Testis (tissue), 3 donors: ENCODE results near the gene ITGA1. TPM values are rescaled to one million over a fixed set of nuclear protein-coding genes. Genes with fewer than 3 reads are reported as not detected.

Experiments
- DNase-seq: peaks from one replicate; pipeline ENCODE4 v3.0.0-alpha.2; 2019
- H3K27ac ChIP-seq, 2 donors: fragments of 200-600 bp; sonication (generic); one replicate each; pipeline ENCODE4 v1.5.1; 2019
- H3K27me3 ChIP-seq: fragments of 200-600 bp; sonication (generic); one replicate; pipeline ENCODE4 v1.5.1; 2019
- H3K36me3 ChIP-seq: fragments of 200-600 bp; sonication (generic); one replicate; pipeline ENCODE4 v1.5.1; 2017; ENCODE audit warnings: low read depth; ENCODE audit errors: missing control alignments
- H3K4me1 ChIP-seq: fragments of 200-600 bp; sonication (generic); one replicate; pipeline ENCODE4 v1.5.1; 2019
- H3K4me3 ChIP-seq, 2 donors: fragments of 200-600 bp; sonication (generic); one replicate each; pipeline ENCODE4 v1.5.1; 2017 to 2019
- H3K9me3 ChIP-seq: fragments of 200-600 bp; sonication (generic); one replicate; pipeline ENCODE4 v1.5.1; 2017
- POLR2A ChIP-seq: fragments of 450-650 bp; IDR thresholded peaks from one replicate; pipeline ENCODE4 v1.6.1; 2017; ENCODE audit warnings: antibody characterized with exemption, mild to moderate bottlenecking, moderate library complexity
- WGBS, 2 donors: methylation state at CpG; one replicate each; pipeline ENCODE4 v1.1.5; 2018; 5-methylcytosine and 5-hydroxymethylcytosine counted together
- intact Hi-C: fragments of 100-400 bp; cut with DNase I; formaldehyde crosslinking; loops from one replicate; pipeline ENCODE4 v1.15.1; 2023; ENCODE audit warnings: low total_unique reads
- polyA plus RNA-seq: library from polyadenylated mRNA; stranded (reverse); fragments of 350-450 nt; fragmentation: Illumina TruSeq; extraction: RNeasy Lipid Tissue Mini Kit (QIAGEN cat#74804); gene quantifications from one replicate; pipeline ENCODE4 v1.2.3, GENCODE V29; 2014; ENCODE audit warnings: low read depth, low replicate concordance; ENCODE audit not compliant: insufficient read depth
- total RNA-seq, 2 donors: library from RNA; depleted of rRNA; stranded (reverse); fragments of >200 nt; gene quantifications; one replicate each; pipeline ENCODE4 v1.2.3, GENCODE V29; 2016
- TF ChIP-seq, protein P1 (sequence below), 3 experiments: fragments of 450-650 bp in 2 of 3; fragments of 200-600 bp in 1 of 3; sonication (generic) in 1 of 3; IDR thresholded peaks; one replicate each; pipeline ENCODE4 v1.5.1; 2016 to 2019; ENCODE audit warnings: antibody characterized with exemption in 3 of 3, mild to moderate bottlenecking in 2 of 3, moderate library complexity in 1 of 3

ITGA1 gene
- total and polyA plus RNA-seq, 3 donors from 2014 or later, result 7.3 to 8.1 (median 7.5) TPM

DNA sequence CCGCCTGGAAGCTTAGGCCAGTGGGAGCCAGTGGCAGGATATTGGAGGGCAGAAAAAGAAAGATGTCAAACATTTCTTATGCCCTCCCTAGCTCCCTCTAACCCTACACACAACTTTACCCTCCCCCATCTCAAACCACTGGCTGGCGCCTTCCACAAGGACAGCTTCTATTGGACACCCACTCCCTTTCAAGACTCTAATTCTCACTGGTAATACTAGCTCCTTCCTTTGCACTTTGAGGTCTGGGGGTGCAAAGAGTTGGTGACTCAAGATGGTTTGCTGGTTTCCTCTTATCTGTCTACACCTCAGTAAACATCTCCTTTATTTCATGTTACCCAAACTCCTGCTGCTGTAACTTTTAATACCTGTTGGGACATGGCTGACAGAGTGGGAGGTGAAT lies 11.6 kb upstream of the ITGA1 start:
- Histone ChIP-seq H3K9me3 (no peaks in the 10 kb centered on the region), H3K4me3 (no peak overlapping the region), H3K27me3 (no peaks in the 10 kb centered on the region), H3K27ac (no peak overlapping the region), H3K36me3 (no peaks in the 10 kb centered on the region), H3K4me1 (no peaks in the 10 kb centered on the region)
- TF ChIP-seq, protein P1, sequence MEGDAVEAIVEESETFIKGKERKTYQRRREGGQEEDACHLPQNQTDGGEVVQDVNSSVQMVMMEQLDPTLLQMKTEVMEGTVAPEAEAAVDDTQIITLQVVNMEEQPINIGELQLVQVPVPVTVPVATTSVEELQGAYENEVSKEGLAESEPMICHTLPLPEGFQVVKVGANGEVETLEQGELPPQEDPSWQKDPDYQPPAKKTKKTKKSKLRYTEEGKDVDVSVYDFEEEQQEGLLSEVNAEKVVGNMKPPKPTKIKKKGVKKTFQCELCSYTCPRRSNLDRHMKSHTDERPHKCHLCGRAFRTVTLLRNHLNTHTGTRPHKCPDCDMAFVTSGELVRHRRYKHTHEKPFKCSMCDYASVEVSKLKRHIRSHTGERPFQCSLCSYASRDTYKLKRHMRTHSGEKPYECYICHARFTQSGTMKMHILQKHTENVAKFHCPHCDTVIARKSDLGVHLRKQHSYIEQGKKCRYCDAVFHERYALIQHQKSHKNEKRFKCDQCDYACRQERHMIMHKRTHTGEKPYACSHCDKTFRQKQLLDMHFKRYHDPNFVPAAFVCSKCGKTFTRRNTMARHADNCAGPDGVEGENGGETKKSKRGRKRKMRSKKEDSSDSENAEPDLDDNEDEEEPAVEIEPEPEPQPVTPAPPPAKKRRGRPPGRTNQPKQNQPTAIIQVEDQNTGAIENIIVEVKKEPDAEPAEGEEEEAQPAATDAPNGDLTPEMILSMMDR (IDR thresholded peaks at IDR 0.05), result no peak
- TF ChIP-seq POLR2A, result no peak
- WGBS, 2 donors, result 86 to 95% methylated on average over 2 of the region's 2 CpGs
- DNase-seq, result no peak
- intact Hi-C loops, result no loop called here

DNA sequence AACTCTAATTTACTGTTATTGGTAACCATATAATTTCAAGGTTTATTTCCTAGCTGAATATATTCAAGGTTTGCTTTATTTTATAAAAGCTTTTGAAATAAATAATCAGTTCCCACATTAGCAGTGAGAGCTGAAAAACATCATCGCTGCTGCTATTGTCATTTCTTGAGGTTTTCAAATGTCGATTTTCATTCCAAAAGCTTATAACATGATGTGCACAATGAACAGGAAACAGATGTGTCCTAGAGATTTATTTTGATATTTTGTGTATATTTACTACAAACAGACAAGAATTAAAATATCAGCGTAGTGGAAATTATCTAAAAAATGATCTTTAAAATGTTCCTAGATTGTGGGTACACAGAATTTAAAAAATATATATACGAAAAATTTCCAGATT lies 10.5 kb upstream of the ITGA1 start:
- no peak overlapping the region for H3K27ac ChIP-seq
- H3K9me3 ChIP-seq, result no peaks in the 10 kb centered on the region
- DNase-seq, result no peak
- H3K4me3 ChIP-seq, result no peak overlapping the region
- H3K4me1 ChIP-seq, result no peaks in the 10 kb centered on the region
- intact Hi-C loops, result no loop called here
- TF ChIP-seq POLR2A, result no peak
- TF ChIP-seq, protein P1 (IDR thresholded peaks at IDR 0.05), result no peak
- 85 to 87% methylated on average over 4 of the region's 4 CpGs for WGBS, 2 donors
- no peaks in the 10 kb centered on the region for H3K36me3 ChIP-seq
- H3K27me3 ChIP-seq, result no peaks in the 10 kb centered on the region

DNA sequence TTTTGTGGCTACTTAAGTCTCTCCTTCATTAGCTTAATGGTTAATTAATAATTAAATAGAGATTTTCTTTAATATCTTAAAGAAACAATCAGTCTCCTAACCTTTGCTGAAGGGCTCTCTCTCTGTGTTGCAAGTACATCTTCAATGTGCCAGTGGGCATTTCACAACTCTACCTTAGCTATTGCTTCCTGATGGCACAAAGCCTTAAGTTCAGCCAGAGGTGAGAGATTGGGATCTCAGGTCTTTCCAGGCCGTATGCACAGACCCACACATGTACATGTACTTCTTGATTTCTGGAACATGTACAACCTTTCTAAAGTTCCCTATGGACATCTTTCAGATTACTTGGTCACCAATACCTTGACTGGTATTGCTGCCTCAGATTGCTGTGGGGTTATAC lies 8.9 kb upstream of the ITGA1 start:
- 79 to 86% methylated on average over 1 of the region's 1 CpG for WGBS, 2 donors
- TF ChIP-seq, protein P1 (IDR thresholded peaks at IDR 0.05), result no peak
- no peak for TF ChIP-seq POLR2A
- Histone ChIP-seq H3K27ac (no peak overlapping the region), H3K9me3 (no peaks in the 10 kb centered on the region), H3K4me1 (no peaks in the 10 kb centered on the region), H3K36me3 (no peaks in the 10 kb centered on the region), H3K4me3 (no peak overlapping the region), H3K27me3 (no peaks in the 10 kb centered on the region)
- DNase-seq, result no peak
- intact Hi-C loops, result no loop called here

DNA sequence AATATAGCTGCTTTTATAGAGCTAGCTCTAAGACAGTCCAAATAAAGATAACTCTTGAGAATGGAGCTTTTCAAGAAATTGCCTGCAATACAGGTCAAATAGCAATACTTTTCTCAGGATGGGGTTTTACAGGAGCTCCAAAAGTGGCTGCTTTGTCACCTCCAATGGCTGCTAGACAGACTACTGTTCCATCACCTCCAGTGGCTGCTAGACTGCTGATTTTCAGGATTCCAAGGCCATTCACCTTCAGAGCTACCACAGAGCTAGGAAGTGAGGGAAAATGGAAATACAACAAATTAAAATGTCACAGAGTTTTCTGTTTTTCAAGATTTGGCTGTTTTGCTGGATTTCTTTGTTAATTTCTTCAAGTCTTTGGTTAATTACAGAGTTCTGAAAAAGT lies 8.5 kb upstream of the ITGA1 start:
- intact Hi-C loops, result no loop called here

More for the DNA sequence above, 8.5 kb upstream of the ITGA1 start:
- Histone ChIP-seq H3K27me3 (no peaks in the 10 kb centered on the region), H3K4me1 (no peaks in the 10 kb centered on the region), H3K36me3 (no peaks in the 10 kb centered on the region), H3K9me3 (no peaks in the 10 kb centered on the region), H3K27ac (no peak overlapping the region), H3K4me3 (no peak overlapping the region)
- no peak for DNase-seq
- TF ChIP-seq POLR2A, result no peak
- TF ChIP-seq, protein P1 (IDR thresholded peaks at IDR 0.05), result no peak
